KBM-7 (cell line): Measurements from ENCODE around the gene TALDO1.

Experiments
- DNase-seq: peaks from one replicate; pipeline ENCODE4 v3.0.0-alpha.2; 2015
- in situ Hi-C: fragments of 300-500 bp; cut with MboI; formaldehyde crosslinking; loops from 2 replicates; pipeline ENCODE4 v1.14.3; 2020; ENCODE audit warnings: low sequenced_read_pairs, low pct_unique_long_range_greater_than_20kb, mixed read lengths

TALDO1 gene

GRCh38 chr11:747158-748006 lies at the start of gene TALDO1:
TALDO1 (plus strand) TSS chr11:747464; CDS start chr11:747482, 18 bp downstream.
- in situ Hi-C loops, result no loop called here
- DNase-seq, result peak; percentile 91

DNA sequence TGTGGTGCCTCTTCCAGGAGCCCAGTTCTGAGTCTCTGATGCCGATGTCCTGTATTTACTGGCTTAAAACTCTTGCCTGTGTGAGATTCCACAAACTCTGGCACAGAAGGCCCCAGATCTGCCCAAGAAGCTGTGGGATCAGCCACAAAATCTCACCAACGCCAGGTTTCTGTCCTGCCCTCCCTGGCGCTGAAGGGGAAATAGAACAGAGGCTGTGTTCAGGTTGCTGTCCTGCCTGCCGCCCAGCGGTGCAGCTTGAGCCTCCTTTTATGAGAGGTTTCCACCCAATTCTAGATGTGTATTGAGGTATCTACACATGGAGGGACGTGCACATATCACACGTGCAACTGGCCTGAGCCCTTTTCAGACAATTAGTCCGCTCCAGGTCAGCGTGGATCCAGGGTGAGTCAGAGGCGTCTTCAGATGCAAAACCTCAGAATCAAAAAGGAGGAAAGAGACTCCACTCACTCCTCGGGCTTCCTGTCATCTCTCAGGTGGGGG lies 49.4 kb upstream of the TALDO1 start:
- in situ Hi-C loops, result loop anchor here (10.0 kb wide), 1 partner anchor 57 kb away; no protein-coding TSS in a partner anchor
- no peak for DNase-seq

GRCh38 chr11:698493-699115 lies 48.7 kb upstream of the TALDO1 start:
- DNase-seq, result no peak
- in situ Hi-C loops, result loop anchor here (10.0 kb wide), 1 partner anchor 56 kb away; no protein-coding TSS in a partner anchor

DNA sequence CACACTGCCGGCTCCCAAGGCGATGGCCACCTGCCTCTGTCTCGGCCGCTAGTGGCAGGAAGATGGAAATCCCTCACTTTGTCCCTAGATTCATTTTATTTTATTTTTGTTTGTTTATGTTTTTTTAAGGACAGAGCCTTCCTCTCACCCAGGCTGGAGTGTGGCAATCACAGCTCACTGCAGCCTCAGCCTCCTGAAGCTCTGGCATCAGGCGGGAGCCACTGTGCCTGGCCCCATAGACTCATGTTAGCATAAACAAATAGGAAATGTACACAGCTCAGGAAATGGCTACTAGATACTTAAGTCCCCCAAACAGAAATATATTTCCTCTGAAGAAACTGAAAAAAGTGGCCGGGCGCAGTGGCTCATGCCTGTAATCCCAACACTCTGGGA lies 48.2 kb upstream of the TALDO1 start:
- in situ Hi-C loops, result loop anchor here (10.0 kb wide), 1 partner anchor 56 kb away; no protein-coding TSS in a partner anchor
- DNase-seq, result no peak

GRCh38 chr11:699753-700152 lies 47.5 kb upstream of the TALDO1 start:
- in situ Hi-C loops, result loop anchor here (10.0 kb wide), 1 partner anchor 55 kb away; no protein-coding TSS in a partner anchor
- no peak for DNase-seq

- no peak for DNase-seq
- in situ Hi-C loops, result no loop called here
Observed at GRCh38 chr11:701741-702461, 45.4 kb upstream of the TALDO1 start.

- DNase-seq, result no peak
- in situ Hi-C loops, result no loop called here
Observed at GRCh38 chr11:702462-703461, 44.5 kb upstream of the TALDO1 start.

DNA sequence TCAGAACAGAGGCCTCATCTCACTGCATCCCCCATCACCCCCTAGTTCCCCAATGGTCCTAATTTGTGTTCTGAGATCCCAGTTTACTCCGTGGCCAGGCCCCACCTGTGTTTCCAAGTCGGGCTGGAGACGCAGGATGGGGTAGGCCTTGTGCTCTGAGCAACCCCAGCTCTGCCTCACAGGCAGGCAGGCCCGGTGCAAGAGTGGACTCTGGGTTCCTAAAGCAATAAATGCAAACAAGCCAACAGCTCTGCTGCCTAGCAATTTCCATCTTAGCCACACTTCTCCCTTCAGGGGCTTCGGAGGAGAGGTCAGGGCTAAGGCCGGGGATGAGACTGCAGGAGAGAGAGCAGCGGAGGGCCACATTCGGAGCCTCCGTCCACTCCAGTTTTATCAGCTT lies 43.8 kb upstream of the TALDO1 start:
- in situ Hi-C loops, result no loop called here
- no peak for DNase-seq

GRCh38 chr11:704228-704674 lies 43.0 kb upstream of the TALDO1 start:
- in situ Hi-C loops, result no loop called here
- DNase-seq, result no peak

DNA sequence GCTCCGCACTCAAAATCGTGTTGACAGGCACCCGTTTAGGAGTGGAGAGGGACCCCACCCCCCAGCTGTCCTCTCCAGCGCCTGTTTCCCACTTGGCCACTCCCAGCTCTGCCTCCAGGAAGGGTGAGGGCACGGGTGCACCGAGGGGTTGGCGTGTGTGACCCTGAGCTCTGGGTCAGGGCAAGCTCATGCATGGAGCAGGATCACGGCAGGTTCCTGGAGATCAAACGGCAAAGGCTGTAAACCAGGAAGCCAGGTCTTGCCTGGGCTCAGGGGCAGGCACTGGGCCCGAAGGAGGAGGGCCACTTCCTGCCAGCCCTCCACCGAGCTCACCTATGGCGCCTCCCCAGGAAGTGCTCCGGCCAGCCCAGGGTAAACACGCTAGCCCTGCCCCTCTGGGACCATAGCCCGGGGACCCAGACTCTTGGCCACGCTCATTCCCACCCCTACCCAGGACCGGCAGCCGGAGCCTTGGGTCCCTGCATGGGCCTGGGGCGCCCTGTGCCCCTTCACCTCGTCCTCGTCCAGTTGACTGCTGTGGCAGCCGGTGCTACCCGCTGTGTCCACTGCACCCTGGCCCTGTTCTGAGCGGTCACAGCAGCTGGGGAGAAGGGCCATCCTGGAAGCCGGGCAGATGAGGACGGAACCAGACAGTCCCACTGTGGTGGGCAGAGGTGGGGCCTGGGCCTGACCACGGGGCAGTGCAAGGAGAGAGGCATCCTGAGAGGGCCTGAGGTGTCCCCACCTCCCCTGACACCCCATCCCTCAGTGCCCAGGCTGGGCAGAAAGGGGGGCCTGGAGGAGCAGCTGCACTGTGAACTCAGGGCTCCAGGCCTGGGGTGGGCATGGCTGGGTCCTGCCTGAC lies 42.3 kb upstream of the TALDO1 start:
- no peak for DNase-seq
- in situ Hi-C loops, result no loop called here

- in situ Hi-C loops, result no loop called here
- no peak for DNase-seq
Observed at GRCh38 chr11:705646-706438, 41.4 kb upstream of the TALDO1 start, which contains the start of gene EPS8L2. EPS8L2 (plus strand) TSS chr11:706231; CDS start chr11:709408, 3,177 bp downstream.

GRCh38 chr11:706439-706956 lies 40.8 kb upstream of the TALDO1 start:
- in situ Hi-C loops, result no loop called here
- no peak for DNase-seq

- DNase-seq, result no peak
- in situ Hi-C loops, result no loop called here
Observed at GRCh38 chr11:706957-707816, 40.1 kb upstream of the TALDO1 start.

- in situ Hi-C loops, result no loop called here
- no peak for DNase-seq
Observed at GRCh38 chr11:707817-708420, 39.3 kb upstream of the TALDO1 start.

- in situ Hi-C loops, result no loop called here
- no peak for DNase-seq
Observed at GRCh38 chr11:708511-708910, 38.8 kb upstream of the TALDO1 start.
